Neutrophil (primary cell): ENCODE data around the gene ADRA1B.

Source experiments
- H3K27ac ChIP-seq: fragments of 200-600 bp; sonication (generic); 2 replicates; pipeline ENCODE4 v1.5.1; 2016; ENCODE audit warnings: mild to moderate bottlenecking, moderate library complexity
- H3K27me3 ChIP-seq: fragments of 200-600 bp; sonication (generic); 2 replicates; pipeline ENCODE4 v1.6.0; 2016; ENCODE audit warnings: mild to moderate bottlenecking
- H3K36me3 ChIP-seq: fragments of 200-600 bp; sonication (generic); 2 replicates; pipeline ENCODE4 v1.5.1; 2017
- H3K4me1 ChIP-seq, 2 experiments: fragments of 200-600 bp in 1 of 2; sonication (generic) in 1 of 2; 1 replicate in 1 of 2; 2 replicates in 1 of 2; pipeline versions ENCODE4 v1.5.1 to v1.6.1; 2013 to 2016; ENCODE audit warnings: low read depth in 1 of 2, low read length in 1 of 2, mild to moderate bottlenecking in 1 of 2, moderate library complexity in 1 of 2; ENCODE audit not compliant: control insufficient read depth in 1 of 2, insufficient read depth in 1 of 2
- H3K4me3 ChIP-seq, 2 experiments: fragments of 200-600 bp in 1 of 2; sonication (generic) in 1 of 2; 1 replicate in 1 of 2; 2 replicates in 1 of 2; pipeline ENCODE4 v1.5.1; 2013 to 2016; ENCODE audit warnings: low read depth in 1 of 2, low read length in 1 of 2, mild to moderate bottlenecking in 1 of 2, moderate library complexity in 1 of 2
- H3K9me3 ChIP-seq: fragments of 200-600 bp; sonication (generic); 2 replicates; pipeline ENCODE4 v1.5.1; 2016
- CTCF ChIP-seq: fragments of 200-600 bp; sonication (generic); IDR thresholded peaks from 2 replicates; pipeline ENCODE4 v1.5.1; 2016; ENCODE audit warnings: antibody characterized with exemption

Gene ADRA1B

GRCh38 chr5:159937580-159937979 lies 21.3 kb downstream of the ADRA1B start:
- Histone ChIP-seq H3K27me3 (peaks cover 3% of the 10 kb centered on the region), H3K36me3 (no peaks in the 10 kb centered on the region), H3K27ac (no peak overlapping the region), H3K9me3 (no peaks in the 10 kb centered on the region), H3K4me3 (no peak overlapping the region), H3K4me1 (no peaks in the 10 kb centered on the region)
- no peak for TF ChIP-seq CTCF

DNA sequence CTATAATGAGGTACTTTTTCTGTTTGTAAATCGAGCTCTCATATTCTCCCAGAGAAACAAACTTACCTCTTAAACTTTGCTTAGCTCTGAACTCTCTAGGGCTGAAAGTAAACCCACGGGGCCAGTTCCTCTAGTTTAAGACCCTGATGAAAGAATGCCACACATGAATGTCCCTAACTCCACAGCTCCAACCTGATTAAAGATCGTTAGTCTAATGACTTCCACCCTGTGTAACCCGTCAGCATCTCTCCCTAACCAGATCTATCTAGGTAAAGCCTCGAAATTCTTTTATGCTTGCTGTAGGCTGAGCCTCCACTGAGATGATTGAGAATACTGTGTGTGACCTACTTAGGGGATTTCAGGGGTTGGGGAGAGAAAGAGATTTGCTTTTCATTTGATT lies 27.0 kb downstream of the ADRA1B start:
- H3K27me3 ChIP-seq, result peaks cover 3% of the 10 kb centered on the region
- no peak overlapping the region for H3K27ac ChIP-seq
- no peaks in the 10 kb centered on the region for H3K4me1 ChIP-seq
- no peaks in the 10 kb centered on the region for H3K9me3 ChIP-seq
- no peak overlapping the region for H3K4me3 ChIP-seq
- no peak for TF ChIP-seq CTCF
- no peaks in the 10 kb centered on the region for H3K36me3 ChIP-seq

GRCh38 chr5:159944056-159944600 lies 27.8 kb downstream of the ADRA1B start:
- Histone ChIP-seq H3K27me3 (peaks cover 3% of the 10 kb centered on the region), H3K4me1 (no peaks in the 10 kb centered on the region), H3K27ac (no peak overlapping the region), H3K36me3 (no peaks in the 10 kb centered on the region), H3K9me3 (no peaks in the 10 kb centered on the region), H3K4me3 (no peak overlapping the region)
- no peak for TF ChIP-seq CTCF

DNA sequence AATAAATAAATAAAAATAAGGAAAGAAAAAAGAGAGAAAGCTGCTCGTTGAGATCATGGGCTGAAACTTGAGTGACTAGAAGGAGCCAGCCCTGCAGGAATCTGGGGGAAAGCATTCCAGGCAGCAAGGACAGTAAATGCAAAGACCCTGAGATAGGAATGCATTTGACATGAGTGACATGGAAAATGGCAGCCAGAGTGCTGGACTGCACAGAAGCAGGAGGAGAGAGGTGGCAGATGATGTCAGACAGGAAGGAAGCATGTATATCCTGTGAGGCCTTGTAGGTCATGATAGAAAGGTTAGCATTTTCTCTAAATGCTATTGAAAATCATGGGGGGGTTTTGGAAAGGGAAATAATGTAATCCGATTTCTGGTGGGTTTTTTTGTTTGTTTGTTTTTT lies 29.1 kb downstream of the ADRA1B start:
- H3K4me3 ChIP-seq, result no peak overlapping the region
- no peaks in the 10 kb centered on the region for H3K27me3 ChIP-seq
- no peaks in the 10 kb centered on the region for H3K4me1 ChIP-seq
- H3K36me3 ChIP-seq, result no peaks in the 10 kb centered on the region
- no peak for TF ChIP-seq CTCF
- H3K27ac ChIP-seq, result no peak overlapping the region
- no peaks in the 10 kb centered on the region for H3K9me3 ChIP-seq

DNA sequence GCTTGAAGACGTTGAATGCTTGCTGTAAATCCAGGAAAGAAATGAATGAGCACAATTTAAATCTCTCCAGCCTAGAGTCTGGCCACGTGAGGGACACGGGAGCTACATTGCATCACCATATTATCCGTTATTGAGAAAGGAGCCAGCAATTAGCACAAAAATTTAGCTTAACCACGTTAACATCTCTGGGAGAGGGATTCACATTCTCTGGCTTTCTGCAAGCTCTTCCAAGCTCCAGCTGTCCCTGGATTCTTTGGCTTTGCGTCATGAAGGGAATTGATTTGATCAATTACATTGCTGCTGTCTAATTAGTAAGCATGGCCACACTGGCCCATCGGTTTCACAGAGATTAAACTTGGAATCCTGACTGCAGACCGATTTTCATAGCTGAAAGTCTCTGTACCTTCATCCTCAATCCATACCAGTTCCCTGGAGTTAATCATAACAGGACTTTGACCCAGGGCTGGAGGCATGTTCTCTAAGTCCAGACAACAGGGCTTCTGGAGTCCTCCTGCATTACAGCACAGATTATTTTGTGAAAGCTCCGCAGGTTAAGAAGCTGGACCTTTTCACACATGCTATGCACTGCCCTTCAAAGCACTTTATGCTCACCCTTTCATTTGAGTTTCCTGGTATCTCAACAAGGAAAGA lies 31.6 kb downstream of the ADRA1B start:
- H3K4me3 ChIP-seq, result no peak overlapping the region

More for the DNA sequence above, 31.6 kb downstream of the ADRA1B start:
- Histone ChIP-seq H3K27me3 (no peaks in the 10 kb centered on the region), H3K36me3 (no peaks in the 10 kb centered on the region), H3K9me3 (no peaks in the 10 kb centered on the region), H3K4me1 (no peaks in the 10 kb centered on the region), H3K27ac (no peak overlapping the region)
- TF ChIP-seq CTCF, result no peak
